ENCODE measurements around the gene ERC1.

DNA sequence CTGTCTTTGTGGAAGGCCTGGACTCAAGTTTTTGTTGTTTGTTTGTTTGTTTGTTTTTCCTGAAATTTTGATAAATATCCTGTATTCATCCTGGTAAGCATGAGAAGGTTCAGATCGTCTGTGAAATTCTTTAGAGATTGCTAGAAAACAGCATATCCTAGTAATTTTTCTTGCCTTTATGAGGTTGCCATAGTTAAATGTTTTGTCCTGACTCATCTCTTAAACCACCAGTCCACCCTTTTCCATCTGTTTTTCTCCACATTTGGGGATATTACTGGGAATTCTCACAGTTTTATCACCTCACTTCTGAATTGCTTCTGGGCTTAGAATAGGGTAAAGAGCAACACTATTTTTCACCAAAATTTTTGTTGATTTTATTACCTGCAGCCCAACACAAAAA lies 355.1 kb downstream of the ERC1 start:
- TF ChIP-seq, protein P1, sequence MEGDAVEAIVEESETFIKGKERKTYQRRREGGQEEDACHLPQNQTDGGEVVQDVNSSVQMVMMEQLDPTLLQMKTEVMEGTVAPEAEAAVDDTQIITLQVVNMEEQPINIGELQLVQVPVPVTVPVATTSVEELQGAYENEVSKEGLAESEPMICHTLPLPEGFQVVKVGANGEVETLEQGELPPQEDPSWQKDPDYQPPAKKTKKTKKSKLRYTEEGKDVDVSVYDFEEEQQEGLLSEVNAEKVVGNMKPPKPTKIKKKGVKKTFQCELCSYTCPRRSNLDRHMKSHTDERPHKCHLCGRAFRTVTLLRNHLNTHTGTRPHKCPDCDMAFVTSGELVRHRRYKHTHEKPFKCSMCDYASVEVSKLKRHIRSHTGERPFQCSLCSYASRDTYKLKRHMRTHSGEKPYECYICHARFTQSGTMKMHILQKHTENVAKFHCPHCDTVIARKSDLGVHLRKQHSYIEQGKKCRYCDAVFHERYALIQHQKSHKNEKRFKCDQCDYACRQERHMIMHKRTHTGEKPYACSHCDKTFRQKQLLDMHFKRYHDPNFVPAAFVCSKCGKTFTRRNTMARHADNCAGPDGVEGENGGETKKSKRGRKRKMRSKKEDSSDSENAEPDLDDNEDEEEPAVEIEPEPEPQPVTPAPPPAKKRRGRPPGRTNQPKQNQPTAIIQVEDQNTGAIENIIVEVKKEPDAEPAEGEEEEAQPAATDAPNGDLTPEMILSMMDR (IDR thresholded peaks at IDR 0.05) = no peak
- TF ChIP-seq POLR2AphosphoS5 (IDR thresholded peaks at IDR 0.05; ENCODE audit: insufficient read depth in 1 of 2, low read depth in 1 of 2) = no peak
- no peak for TF ChIP-seq POLR2A (IDR thresholded peaks at IDR 0.05)

Data from vagina (tissue), 2 donors.